Endodermal cell (in vitro differentiated cells): ENCODE results near the gene SNCAIP. TPM values are rescaled to one million over a fixed set of nuclear protein-coding genes. Genes with fewer than 3 reads are reported as not detected.
"Not testable (repeated sequence)": the region's sequence is repeated elsewhere in the genome, so short reads cannot be mapped to it uniquely, and the experiment has no call there.

Source experiments
- DNase-seq: peaks from one replicate; pipeline ENCODE4 v3.0.0-alpha.2; 2017
- H3K27ac ChIP-seq: 2 replicates; pipeline ENCODE4 v1.5.1; 2013; ENCODE audit warnings: mild to moderate bottlenecking, low read depth, low read length, moderate library complexity
- H3K27me3 ChIP-seq: 2 replicates; pipeline ENCODE4 v1.6.1; 2013; ENCODE audit warnings: mild to moderate bottlenecking, low read length, moderate library complexity; ENCODE audit not compliant: insufficient read depth, control insufficient read depth, poor library complexity, severe bottlenecking
- H3K36me3 ChIP-seq: 2 replicates; pipeline ENCODE4 v1.7.0; 2013; ENCODE audit warnings: mild to moderate bottlenecking, low read length, moderate library complexity; ENCODE audit not compliant: control insufficient read depth, insufficient read depth
- H3K4me1 ChIP-seq: one replicate; pipeline ENCODE4 v1.7.0; 2013; ENCODE audit warnings: low read length; ENCODE audit not compliant: control insufficient read depth, insufficient read depth
- H3K4me3 ChIP-seq: 2 replicates; pipeline ENCODE4 v1.5.1; 2013; ENCODE audit warnings: mild to moderate bottlenecking, low read length, moderate library complexity
- H3K9ac ChIP-seq: 2 replicates; pipeline ENCODE4 v1.6.1; 2013; ENCODE audit warnings: mild to moderate bottlenecking, low read length, moderate library complexity; ENCODE audit not compliant: poor library complexity, severe bottlenecking; ENCODE audit errors: extremely low read depth
- H3K9me3 ChIP-seq: 2 replicates; pipeline ENCODE4 v1.6.1; 2013; ENCODE audit warnings: mild to moderate bottlenecking, low read length, moderate library complexity; ENCODE audit not compliant: control insufficient read depth
- H3K27ac Mint-ChIP-seq: 2 replicates; pipeline ENCODE4 v1.8.0; 2020; ENCODE audit warnings: mixed read lengths
- H3K27me3 Mint-ChIP-seq: 2 replicates; pipeline ENCODE4 v1.8.0; 2021; ENCODE audit warnings: mild to moderate bottlenecking, mixed read lengths; ENCODE audit not compliant: insufficient read depth
- H3K36me3 Mint-ChIP-seq: 2 replicates; pipeline ENCODE4 v1.8.0; 2020; ENCODE audit warnings: low read depth, mixed read lengths
- H3K4me1 Mint-ChIP-seq: 2 replicates; pipeline ENCODE4 v1.8.0; 2020; ENCODE audit warnings: mixed read lengths
- H3K4me3 Mint-ChIP-seq: 2 replicates; pipeline ENCODE4 v1.8.0; 2020; ENCODE audit warnings: mild to moderate bottlenecking, moderate library complexity, mixed read lengths
- H3K9me3 Mint-ChIP-seq: 2 replicates; pipeline ENCODE4 v1.8.0; 2020; ENCODE audit warnings: mild to moderate bottlenecking, mixed read lengths
- WGBS, 2 experiments: methylation state at CpG; one replicate each; pipeline versions ENCODE4 v1.1.5 to v1.1.7; 2013; ENCODE audit warnings: missing lambda C conversion rate in 2 of 2, mixed read lengths in 1 of 2; ENCODE audit not compliant: insufficient coverage in 1 of 2, insufficient read length in 1 of 2; 5-methylcytosine and 5-hydroxymethylcytosine counted together
- total RNA-seq, 2 donors: library from RNA; stranded (reverse); fragmentation: NEBNext Ultra II Directional in 1 of 2; extraction: Animal tissue kit (Norgen Biotek cat#: 25700) in 1 of 2; gene quantifications; 2 replicates in 1 of 2; 3 replicates in 1 of 2; pipeline ENCODE4 v1.2.1, GENCODE V29; 2021
- TF ChIP-seq, protein P1 (sequence below): fragments of 200-600 bp; sonication (generic); conservative IDR thresholded peaks from 2 replicates; pipeline ENCODE4 v1.5.0; 2021; ENCODE audit warnings: antibody characterized with exemption, mild to moderate bottlenecking

The SNCAIP gene
- total RNA-seq, 2 donors from 2014 or later = 1.4 to 2.1 TPM

DNA sequence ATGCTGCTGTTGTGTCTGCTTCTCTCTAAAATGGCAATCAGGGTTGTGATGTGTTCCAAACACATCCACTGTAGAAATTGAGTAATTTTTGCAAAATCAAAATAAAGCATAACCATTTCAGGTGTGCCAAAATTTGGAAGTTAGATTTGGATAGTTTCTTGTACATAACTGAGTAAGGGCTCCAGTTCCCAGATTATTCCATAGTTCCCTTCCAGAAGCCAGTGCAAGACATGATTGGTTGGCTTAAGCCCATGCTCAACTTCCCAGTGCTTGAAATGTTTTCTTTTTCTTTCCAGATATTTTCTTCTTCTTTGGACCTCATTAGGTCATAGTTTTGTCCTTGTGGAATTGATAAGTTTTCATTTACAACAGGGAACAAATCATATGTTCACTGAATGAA lies 64.2 kb downstream of the SNCAIP start:
- no peak overlapping the region for H3K9ac ChIP-seq
- Mint-ChIP-seq H3K36me3 (no peaks in the 10 kb centered on the region), H3K27me3 (no peaks in the 10 kb centered on the region), H3K4me1 (no peaks in the 10 kb centered on the region), H3K4me3 (no peak overlapping the region), H3K9me3 (peaks cover 2% of the 10 kb centered on the region), H3K27ac (no peak overlapping the region)
- H3K27me3 ChIP-seq = no peaks in the 10 kb centered on the region
- H3K27ac ChIP-seq = no peak overlapping the region
- no peaks in the 10 kb centered on the region for H3K36me3 ChIP-seq
- no peaks in the 10 kb centered on the region for H3K9me3 ChIP-seq
- TF ChIP-seq, protein P1, sequence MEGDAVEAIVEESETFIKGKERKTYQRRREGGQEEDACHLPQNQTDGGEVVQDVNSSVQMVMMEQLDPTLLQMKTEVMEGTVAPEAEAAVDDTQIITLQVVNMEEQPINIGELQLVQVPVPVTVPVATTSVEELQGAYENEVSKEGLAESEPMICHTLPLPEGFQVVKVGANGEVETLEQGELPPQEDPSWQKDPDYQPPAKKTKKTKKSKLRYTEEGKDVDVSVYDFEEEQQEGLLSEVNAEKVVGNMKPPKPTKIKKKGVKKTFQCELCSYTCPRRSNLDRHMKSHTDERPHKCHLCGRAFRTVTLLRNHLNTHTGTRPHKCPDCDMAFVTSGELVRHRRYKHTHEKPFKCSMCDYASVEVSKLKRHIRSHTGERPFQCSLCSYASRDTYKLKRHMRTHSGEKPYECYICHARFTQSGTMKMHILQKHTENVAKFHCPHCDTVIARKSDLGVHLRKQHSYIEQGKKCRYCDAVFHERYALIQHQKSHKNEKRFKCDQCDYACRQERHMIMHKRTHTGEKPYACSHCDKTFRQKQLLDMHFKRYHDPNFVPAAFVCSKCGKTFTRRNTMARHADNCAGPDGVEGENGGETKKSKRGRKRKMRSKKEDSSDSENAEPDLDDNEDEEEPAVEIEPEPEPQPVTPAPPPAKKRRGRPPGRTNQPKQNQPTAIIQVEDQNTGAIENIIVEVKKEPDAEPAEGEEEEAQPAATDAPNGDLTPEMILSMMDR = no peak
- H3K4me3 ChIP-seq = no peak overlapping the region
- no peaks in the 10 kb centered on the region for H3K4me1 ChIP-seq
- no peak for DNase-seq

DNA sequence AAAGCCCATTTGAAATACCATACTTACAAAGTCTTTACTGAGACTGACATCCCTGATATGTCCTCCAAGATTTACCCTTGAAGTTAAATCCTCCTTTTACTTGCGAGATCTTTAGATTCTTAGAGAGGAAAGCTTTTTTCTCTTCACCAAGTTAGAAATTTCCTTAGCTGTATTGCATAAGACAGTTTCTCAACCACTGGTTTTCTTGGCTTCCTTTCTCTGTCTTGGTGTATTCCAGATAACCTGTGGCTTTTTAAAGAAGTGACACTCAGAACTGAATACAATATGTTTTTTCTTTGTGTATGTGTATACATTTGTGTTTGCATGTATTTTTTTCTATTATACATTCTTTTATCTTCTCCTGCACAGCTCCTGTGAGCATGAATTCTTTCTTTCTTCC lies 65.0 kb downstream of the SNCAIP start:
- peaks cover 4% of the 10 kb centered on the region for H3K9me3 Mint-ChIP-seq
- TF ChIP-seq, protein P1 = no peak

DNA sequence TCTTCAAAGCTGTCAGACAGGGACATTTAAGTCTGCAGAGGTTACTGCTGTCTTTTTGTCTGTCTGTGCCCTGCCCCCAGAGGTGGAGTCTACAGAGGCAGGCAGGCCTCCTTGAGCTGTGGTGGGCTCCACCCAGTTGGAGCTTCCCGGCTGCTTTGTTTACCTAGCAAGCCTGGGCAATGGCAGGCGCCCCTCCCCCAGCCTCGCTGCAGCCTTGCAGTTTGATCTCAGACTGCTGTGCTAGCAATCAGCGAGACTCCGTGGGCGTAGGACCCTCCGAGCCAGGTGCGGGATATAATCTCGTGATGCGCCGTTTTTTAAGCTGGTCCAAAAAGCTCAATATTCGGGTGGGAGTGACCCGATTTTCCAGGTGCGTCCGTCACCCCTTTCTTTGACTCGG lies 70.9 kb downstream of the SNCAIP start:
- DNase-seq, H3K27me3 ChIP-seq, H3K36me3 Mint-ChIP-seq, H3K27me3 Mint-ChIP-seq, H3K27ac ChIP-seq, H3K4me3 Mint-ChIP-seq, H3K4me1 ChIP-seq, H3K27ac Mint-ChIP-seq, H3K9ac ChIP-seq, H3K9me3 Mint-ChIP-seq, H3K4me1 Mint-ChIP-seq, H3K9me3 ChIP-seq, H3K4me3 ChIP-seq, H3K36me3 ChIP-seq: not testable (repeated sequence)
- WGBS, 2 experiments = 80% methylated on average over 15 of the region's 16 CpGs; no CpG with 5 or more reads in 1 of the 2 experiments

More for the DNA sequence above, 65.0 kb downstream of the SNCAIP start:
- no peaks in the 10 kb centered on the region for H3K9me3 ChIP-seq
- H3K27me3 Mint-ChIP-seq = no peaks in the 10 kb centered on the region
- no peaks in the 10 kb centered on the region for H3K36me3 ChIP-seq
- H3K27ac Mint-ChIP-seq = no peak overlapping the region
- no peaks in the 10 kb centered on the region for H3K36me3 Mint-ChIP-seq
- no peak overlapping the region for H3K27ac ChIP-seq
- 88 to 100% methylated on average over 1 of the region's 1 CpG for WGBS, 2 experiments
- H3K4me3 ChIP-seq = no peak overlapping the region
- no peaks in the 10 kb centered on the region for H3K27me3 ChIP-seq
- H3K4me1 ChIP-seq = no peaks in the 10 kb centered on the region
- no peak for DNase-seq
- no peak overlapping the region for H3K4me3 Mint-ChIP-seq
- no peaks in the 10 kb centered on the region for H3K4me1 Mint-ChIP-seq
- H3K9ac ChIP-seq = no peak overlapping the region

DNA sequence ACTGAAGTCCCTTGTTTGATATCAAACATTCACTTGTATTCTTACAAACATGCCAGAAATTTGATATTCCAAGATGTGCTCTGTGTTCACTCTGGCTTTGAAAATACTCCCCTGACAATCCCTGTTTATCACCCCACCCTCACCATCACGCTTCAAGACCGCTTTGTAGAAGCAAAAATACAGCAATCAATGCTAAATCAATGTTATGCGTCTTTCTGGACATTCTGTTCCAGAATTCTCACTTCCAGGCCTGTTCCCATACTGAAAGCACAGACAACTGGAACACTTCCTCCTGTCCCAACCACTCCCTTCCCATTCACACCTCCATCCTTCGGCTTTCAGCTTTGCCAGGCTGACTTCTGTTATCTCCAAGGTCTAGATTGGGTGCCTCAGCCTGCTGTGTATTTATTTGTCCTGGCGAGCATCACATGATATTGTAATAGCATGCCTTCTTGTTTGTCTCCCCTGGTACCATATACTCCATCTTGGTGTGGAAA lies 72.8 kb downstream of the SNCAIP start:
- H3K4me3 Mint-ChIP-seq = no peak overlapping the region
- Histone ChIP-seq H3K27me3 (no peaks in the 10 kb centered on the region), H3K4me1 (peaks cover 2% of the 10 kb centered on the region), H3K9me3 (peaks cover 5% of the 10 kb centered on the region), H3K9ac (no peak overlapping the region), H3K4me3 (no peak overlapping the region), H3K36me3 (no peaks in the 10 kb centered on the region), H3K27ac (no peak overlapping the region)
- TF ChIP-seq, protein P1 = no peak
- H3K27ac Mint-ChIP-seq = no peak overlapping the region
- peaks cover 4% of the 10 kb centered on the region for H3K4me1 Mint-ChIP-seq
- DNase-seq = no peak
- no peaks in the 10 kb centered on the region for H3K27me3 Mint-ChIP-seq
- H3K36me3 Mint-ChIP-seq = no peaks in the 10 kb centered on the region
- 75 to 93% methylated on average over 1 to 5 of the region's 5 CpGs for WGBS, 2 experiments
- H3K9me3 Mint-ChIP-seq = peaks cover 9% of the 10 kb centered on the region
